G401.6 (cell line): Measurements from ENCODE around the gene TIMM29.
A peak's percentile ranks its signal among the peaks of the same experiment; 100 is the strongest.

Experiments used
- FAIRE-seq: peaks from 2 replicates; lab custom pipeline; 2012; peaks lifted over from hg19 to GRCh38; lab: Jason Lieb, UNC

The TIMM29 gene

DNA sequence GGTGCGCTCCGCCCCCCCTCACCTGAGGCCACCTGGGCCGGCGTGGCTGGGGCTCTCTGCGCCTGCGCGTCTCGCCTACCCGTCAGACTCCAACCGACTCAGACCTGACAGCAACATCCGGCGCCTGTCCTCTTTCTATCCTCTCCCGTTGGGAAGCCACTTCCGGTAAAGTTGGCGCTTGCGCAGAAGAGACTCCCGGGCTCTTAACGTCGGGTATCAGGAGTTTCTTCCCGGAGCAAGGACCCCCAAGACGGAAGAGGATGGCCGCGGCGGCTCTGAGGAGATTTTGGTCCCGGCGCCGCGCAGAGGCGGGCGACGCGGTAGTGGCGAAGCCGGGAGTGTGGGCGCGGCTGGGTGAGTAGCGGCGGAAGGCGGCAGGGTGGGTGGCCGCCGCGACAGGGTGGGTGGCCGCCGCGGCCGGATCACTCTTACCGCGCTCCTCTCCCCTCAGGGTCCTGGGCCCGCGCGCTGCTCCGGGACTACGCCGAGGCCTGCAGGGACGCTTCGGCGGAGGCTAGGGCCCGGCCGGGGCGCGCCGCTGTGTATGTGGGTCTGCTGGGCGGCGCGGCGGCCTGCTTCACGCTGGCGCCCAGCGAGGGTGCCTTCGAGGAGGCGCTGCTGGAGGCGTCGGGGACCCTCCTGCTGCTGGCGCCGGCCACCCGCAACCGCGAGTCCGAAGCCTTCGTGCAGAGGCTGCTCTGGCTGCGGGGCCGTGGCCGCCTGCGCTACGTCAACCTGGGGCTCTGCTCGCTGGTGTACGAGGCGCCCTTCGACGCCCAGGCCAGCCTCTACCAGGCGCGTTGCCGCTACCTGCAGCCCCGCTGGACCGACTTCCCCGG, at the start of gene TIMM29, which contains the start of gene YIPF2:
Gene TIMM29 (plus strand): TSS at position 249 of the 839 bp plus-strand sequence. CDS start 12 bp downstream, at position 261.
Gene YIPF2 (minus strand): TSS at position 77 of the 839 bp plus-strand sequence. CDS start 229 bp downstream, outside the sequence.
- peak; percentile 89 for FAIRE-seq

DNA sequence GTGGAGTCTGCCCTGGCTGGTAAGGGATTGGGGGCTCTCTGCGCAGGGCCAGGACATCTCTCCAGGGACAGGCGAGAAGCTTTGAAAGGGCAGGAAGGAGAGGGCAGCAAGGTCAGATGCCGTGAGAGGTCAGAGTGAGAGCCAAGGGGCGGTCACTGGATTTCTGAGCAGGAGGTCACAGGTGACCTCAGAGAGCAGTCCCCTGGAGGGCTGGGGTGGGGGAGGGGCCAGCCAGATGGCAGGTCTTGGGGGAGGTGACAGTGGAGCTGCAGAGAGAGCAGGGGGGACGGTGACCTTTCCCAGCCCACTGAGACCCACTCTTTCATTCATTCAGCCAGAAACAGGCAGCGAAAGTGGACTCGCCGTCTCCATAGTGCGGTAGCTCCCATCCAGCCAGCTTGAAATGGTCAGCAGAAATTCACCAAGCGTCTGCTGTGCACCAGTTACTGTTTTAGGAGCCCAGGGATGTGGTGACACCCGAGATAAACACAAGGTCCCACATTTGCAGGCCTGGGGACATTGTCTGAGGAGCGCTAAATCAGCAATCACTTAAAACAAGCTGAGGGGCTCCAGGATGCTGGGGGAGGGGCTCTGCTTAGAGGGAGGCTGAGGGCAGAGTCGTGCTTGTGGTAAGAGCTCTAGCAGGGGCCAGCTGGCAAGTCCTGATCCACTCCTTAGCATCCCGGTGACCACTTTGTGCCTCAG, 47.1 kb upstream of the TIMM29 start:
- FAIRE-seq: no peak

DNA sequence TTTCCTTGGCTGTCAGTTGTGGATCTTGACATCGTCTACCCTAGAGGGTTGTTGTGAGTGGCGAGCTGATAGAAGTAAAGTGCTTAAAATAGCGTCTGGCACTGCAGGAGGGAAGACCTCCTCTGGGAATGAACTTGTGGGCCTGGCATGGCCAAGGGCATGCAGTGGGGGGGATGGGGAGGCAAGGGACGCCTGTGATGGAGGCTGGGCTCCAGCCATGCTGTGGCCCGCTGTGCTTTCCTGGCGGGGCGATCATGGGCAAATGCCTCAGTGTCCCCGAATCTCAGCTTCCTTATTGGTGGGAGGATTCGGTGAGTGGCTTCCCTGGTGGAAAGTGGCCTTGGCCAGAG, 46.5 kb upstream of the TIMM29 start:
- no peak for FAIRE-seq

DNA sequence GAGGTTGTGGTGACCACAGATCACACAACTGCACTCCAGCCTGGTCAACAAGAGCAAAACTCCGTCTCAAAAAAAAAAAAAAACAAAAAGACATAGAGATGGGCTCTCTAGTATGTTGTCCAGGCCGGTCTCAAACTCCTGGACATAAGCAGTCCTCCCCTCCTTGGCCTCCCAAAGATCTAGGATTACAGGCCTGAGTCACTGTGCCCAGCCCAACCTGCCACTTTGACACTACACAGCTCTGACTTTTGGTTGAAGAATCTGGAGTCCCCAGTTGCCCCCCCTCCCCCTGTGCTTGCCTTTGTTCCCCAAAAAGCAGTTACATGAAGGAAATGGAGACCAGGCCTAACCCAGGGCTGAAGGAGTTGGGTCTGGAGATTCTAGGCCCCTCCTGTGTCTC, 44.3 kb upstream of the TIMM29 start:
- FAIRE-seq: no peak

DNA sequence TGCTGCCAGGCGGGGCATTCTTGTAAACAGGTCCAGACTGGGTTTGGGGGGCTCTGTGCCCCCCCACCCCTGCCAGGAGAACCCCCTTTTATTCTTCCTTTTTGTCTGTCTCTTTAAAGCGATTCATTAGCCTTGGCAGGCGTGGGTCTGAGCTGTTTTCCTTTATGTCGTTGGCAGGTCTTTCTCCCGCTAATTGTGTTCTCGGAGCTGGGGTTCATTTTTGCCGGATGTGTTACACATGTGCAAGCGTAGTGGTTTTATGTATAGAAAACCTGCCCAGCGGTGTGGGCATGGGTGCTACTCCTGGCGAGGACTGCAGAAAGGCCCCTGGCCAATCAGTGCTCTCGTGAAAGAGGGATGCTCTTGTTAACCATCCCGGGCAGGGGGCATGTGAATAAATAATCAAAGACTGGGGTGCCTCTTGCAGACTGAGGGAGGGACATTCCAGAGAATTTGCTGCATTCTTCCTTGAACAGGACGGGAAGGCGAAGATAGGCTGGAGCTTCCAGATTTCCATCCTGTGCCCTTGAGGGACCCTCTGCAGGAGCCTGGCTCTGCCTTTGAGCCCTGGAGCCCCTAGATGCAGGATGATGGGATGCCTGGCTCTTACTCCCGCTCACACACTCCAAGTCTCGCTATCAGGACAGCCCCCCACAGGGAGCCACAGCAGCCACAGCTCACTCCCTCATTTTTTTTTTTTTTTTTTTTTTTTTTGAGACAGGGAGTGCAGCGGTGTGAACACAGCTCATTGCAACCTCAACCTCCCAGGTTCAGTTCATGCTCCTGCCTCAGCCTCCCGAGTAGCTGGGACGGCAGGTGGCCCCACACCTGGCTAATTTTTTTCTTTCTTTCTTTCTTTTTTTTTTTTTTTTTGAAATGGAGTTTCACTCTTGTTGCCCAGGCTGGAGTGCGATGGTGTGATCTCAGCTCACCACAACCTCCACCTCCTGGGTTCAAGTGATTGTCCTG, 43.1 kb upstream of the TIMM29 start:
- no peak for FAIRE-seq

DNA sequence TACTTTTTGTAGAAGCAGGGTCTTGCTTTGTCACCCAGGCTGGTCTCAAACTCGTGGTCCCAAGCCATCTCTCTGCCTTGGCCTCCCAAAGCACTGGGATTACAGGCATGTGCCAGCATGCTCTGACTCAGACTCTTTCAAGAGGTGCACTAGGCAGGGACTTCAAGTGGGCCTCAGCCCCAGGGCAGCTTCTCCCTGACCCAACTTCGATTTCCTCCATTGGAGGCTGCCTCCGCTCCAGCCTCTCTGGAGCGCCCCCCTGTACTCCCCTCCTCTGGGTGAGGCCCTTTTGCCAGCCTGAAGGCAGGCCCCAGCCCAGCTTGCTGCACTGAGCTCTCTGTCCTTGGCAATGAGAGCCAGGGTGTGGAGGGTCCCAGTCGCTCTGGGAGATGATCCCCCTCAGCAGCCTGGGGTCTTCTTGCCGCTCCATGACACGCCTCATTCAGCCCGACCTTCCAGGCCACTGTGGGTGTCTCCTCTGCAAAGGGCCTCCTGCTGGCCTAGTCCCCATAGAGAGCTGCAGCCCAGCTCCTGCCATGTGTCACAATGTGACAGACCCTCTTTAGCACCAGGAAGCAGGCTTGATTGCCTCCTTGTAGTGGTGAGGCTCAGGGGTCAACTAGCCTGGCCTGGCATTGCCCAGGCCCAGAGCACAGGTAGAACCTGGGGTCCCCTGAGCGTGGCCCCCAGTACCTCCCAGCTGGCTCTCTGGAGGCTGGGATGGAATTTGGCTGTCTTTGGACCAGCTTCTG, 40.8 kb upstream of the TIMM29 start:
- no peak for FAIRE-seq

DNA sequence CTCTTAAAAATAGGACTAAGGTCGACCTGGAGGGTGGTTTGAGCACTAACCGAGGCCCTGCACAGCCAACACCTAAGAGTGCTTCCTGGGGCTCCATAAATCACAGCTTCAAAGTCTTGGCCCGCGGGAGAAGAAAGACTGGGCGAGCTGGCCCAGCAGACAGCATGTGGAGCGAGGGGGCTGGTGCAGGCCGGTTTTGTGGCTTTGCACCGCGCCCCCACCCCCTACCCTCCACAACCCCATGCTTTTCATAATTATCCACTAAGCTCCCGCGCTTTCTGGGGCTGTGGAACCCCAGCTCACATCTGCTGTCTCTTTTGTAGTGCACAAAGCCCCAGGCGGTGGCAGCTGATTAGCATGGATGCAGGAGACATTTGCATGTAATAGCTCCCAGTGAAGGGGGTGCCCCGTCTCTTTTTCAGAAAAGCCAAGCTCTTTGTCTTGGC, 40.2 kb upstream of the TIMM29 start:
- no peak for FAIRE-seq

DNA sequence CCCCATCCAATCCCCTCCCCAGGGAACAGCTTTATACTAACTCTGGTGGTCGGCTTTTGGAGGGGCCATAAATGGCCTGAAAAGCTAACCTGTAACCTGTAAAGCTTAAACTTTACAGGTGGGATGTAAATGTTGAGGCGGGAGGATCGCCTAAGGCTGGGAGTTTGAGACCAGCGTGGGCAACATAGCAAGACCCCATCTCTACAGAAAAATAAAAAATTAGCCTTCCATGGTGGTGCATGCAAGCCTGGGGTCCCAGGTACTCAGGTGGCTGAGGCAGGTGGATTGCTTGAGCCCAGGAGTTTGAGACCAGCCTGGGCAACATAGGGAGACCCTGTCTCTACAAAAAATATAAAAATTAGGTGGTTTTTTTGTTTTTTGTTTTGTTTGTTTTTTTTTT, 38.7 kb upstream of the TIMM29 start:
- FAIRE-seq: no peak

DNA sequence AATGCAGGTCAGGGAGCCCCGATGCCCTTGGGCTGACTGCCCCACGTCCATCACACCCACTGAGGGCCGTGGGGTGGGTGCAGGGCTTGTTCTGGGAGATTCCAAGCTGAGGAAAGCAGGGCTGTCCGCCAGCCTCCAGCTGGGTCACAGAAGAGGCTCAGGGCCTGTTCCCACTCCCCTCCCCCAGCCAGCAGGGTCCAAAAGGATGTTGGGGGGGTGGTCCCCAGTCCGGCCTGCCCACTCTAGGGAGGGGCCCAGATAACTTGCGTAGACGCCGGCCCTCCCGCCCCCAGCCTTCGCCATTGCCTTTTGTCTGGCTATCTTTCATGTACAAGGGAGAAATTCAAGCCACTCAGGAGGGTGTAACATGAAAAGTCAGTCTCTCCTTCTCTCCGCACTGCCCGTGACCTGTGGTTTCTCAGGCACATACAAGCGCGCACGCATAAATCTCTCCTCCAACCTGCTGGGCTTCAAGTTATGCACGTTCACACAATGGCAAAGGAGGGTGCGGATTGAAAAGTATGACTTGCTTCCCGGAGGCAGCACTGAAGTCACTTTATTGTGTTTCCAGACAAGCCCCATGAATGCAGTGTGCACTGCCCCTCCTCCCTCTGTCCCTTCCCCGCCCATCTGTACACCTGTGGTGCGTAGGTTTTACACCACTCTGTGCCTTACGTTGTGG, 37.1 kb upstream of the TIMM29 start:
- no peak for FAIRE-seq

DNA sequence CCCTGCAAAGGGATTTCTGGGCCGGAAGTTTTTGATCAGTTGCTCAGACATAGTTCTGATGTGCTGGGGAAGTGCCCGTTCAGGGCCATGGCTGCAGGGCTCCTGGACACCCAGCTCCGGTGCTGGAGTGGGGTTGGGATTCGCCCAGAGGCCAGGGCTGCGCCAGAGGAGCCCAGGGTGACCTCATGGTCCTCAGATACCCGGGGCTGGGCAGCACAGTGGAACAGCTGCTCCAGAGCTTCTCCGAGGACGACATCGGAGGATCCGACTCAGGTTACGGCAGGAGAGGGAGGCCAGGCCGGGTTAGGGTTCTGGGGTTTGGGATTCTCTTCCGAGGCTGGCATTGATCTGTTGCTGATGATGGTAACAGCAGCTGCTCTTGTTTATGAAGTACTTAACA, 36.4 kb upstream of the TIMM29 start:
- no peak for FAIRE-seq

DNA sequence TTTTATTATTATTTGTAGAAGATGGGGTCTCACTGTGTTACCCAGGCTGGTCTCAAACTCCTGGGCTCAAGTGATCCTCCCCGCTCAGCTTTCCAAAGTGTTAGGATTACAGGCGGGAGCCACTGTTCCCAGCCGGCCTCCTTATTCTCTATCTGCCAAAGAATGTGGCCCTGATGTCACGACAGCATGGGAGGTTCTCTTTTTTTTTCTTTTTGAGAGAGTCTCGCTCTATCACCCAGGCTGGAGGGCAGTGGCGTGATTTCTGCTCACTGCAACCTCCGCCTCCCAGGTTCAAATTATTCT, 33.7 kb upstream of the TIMM29 start:
- no peak for FAIRE-seq

DNA sequence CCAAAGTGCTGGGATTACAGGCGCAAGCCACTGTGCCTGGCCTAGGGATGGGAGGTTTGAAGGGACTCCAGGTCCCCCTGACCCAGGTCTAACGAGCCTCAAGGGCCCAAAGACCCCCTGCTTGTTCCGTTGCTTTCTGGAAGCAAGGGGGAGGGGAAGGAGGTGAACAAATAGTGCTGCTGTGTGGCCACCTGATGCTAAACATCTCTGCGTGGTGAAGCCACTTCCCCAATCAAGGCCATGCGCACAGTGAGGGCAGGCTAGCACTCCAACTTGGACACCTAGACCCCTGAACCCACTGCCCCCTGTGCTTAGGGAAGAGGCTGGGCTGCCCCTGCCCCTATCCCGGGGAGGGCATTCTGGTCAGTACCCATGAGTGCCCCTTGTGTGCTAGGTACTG, 33.2 kb upstream of the TIMM29 start:
- no peak for FAIRE-seq

DNA sequence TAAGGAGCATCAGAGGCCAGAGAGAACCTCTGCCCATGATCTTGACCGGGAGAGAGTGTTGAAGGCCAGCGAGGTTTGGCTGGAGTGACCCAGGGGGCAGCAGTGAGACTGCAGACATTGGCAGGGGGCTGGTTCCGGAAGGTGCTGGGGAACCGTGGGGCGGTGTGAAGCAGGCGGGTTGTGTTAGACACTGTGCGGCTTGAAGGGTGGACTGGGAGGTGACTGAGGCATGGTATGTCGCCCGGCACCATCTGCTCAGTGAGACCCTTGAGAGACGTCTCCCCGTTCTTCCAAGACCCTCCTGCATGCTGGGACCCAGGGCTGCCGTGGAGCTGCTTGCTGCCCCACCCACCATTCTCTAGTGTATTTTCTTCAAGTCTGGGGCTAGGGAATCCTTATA, 32.7 kb upstream of the TIMM29 start:
- FAIRE-seq: no peak

DNA sequence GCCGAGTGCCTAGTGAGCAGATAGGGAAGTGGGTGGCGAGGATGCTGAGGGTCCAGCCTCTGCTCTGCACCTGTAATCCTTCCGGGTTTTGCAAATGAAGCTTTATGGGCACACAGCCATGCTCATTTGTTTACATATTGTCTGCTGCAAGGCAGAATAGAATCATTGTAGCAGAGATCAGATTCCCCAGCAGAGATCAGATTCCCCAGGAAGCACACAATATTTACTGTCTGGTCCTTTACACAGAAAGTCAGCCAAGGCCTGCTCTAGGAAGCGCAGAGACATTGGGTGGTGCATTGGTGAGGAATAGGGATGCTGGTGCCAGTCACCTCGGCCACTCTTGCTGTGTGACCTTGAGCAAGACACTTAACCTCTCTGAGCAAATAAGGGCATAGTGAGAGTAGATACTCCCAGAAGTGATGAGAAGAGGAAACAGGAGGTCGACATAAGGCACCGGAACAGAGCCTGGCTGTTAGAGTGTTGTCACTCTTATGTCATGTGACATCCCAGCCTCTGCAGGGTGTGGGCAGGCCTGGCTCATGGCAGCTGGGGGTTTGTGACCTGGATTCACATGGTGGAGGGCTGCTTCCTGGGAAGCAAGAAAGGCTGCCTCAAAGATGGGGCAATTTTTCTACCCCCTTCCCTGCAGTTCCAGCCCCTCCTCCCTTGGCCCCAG, 31.6 kb upstream of the TIMM29 start:
- no peak for FAIRE-seq

DNA sequence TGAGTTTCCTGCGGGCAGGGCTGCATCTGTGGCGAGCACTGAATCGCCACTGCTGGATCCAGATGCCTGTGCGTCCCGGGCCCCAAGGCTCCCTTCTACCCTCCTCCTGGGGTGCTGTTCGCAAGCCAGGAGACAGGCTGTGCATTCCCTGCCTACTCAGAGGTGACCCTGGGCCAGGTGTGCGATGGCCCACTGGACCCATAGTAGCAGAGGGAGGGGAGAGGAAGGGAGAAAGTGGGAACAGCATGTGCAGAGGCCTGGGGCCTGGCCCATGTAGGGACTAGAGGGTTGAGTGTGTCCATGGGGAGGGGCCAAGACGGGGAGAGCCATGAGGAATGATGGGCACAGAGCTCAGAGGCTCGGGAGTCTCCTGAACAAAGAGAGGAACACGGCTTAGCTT, 30.0 kb upstream of the TIMM29 start:
- FAIRE-seq: no peak

DNA sequence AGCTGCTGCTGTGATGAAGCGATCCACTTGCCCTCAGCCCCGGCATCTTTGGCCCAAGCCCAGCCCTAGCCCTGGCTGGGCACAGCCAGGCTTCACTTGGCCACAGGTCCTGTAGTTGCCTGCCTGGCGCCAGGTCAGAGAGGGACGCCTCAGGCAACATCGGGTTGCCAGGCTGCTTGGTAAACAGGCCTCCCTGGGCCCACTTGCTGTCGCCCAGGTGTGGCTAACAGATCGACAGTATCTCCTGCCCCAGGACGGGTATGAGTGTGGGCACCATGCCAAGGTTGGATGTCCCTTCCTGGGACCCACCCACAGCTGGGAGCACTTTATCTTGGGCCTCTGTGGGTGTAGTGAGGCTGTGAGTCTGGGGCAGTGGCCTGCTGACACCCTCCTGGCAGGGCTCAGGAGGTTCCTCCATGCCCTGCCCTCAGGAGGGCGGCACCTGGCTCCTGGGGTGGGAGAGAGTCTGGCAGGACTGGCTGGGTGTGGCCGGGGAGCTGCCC, 29.4 kb upstream of the TIMM29 start:
- FAIRE-seq: no peak

DNA sequence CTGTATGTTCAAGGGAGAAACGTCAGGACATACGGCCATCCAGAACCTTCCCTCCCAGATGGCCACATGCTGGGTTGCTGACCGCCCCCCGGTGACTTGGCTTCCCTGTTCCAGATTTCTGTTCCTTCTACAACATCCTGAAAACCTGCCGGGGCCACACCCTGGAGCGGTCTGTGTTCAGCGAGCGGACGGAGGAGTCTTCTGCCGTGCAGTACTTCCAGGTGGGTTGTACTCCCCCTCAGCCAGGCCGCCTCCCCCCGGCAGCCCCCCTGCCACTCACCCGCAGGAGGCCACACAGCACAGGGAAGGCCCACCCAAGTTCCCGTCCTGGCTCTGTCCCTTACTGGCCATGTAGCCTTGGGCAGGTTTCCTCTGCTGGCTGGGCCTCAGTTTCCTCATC, 20.7 kb upstream of the TIMM29 start:
- no peak for FAIRE-seq

DNA sequence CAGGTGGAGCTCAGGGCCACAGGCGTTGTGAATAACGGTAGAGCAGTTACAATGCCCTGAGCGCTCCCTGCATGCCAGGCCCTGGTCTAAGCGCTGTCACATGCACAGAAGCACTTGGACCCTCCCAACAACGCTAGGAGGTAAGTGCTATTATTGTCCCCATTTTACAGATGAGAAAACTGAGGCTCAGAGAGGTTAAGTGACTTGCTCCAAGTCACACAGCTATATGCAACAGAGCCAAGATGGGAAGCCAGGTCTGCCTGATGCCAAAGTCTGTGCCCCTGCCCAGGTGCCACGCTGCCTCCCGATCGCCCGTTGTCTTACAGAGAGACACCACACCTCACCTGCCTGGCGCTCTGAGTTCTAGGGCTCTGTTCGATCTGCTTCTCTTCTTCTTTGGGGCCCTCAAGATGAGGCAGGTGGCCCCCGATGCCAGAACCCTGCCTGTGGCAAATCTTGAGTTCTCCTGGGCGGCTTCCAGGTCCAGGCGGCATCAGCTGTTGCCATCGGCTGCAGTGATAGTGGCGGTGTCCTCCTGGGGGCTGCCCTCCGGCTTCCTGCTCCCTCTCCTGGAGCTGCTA, 20.1 kb upstream of the TIMM29 start:
- FAIRE-seq: no peak

DNA sequence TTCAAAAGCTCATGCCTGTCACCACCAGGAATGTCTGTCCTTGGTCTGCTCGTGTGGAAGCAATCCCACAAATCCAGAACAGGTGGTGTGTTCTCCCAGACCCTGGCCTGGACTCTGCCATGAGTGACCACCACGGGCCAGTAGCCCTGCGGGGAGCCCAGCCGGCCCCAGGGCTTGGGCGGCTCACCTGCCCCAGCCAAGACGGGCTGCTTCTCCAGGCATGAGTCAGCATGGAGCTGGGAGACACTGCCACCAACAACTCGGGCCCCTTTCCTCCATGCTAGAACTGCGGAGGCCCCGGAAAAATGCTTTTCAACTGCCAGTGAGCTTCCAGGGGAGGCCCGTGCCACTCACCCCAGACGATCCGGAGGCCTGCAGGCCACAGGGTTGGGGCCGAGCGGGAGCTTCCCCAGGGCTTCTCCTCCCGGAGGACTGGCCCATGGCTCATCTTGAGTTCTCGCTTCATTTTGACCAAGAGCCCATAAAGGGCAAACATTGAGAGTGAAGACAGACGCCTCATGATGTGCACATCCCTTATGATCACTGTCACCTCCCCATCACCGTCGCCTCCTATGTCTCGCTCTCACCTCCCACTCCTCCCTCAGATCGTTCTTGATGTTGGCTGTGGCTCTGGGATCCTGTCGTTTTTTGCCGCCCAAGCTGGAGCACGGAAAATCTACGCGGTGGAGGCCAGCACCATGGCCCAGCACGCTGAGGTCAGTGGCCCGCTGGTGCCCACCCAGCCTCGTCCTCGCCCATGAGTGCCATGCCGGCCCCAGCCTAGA, 16.8 kb upstream of the TIMM29 start:
- FAIRE-seq: no peak
